DMS114 treated with DMSO at 0.1 percent for 48 hours (cell line): Measurements from ENCODE around the gene RIPPLY3.

ENCODE experiments used
- DNase-seq: peaks from one replicate; lab custom pipeline; 2025; ENCODE audit not compliant: unreplicated experiment; lab: John Stamatoyannopoulos, UW

Gene RIPPLY3

GRCh38 chr21:37058261-37058660 is 51.8 kb downstream of the RIPPLY3 start:
- no peak for DNase-seq

- DNase-seq: no peak
These were observed 52.7 kb downstream of the RIPPLY3 start for GRCh38 chr21:37059181-37059580.

GRCh38 chr21:37060296-37060695 is 53.8 kb downstream of the RIPPLY3 start:
- no peak for DNase-seq

GRCh38 chr21:37061926-37062592 is 55.6 kb downstream of the RIPPLY3 start:
- DNase-seq: no peak

- DNase-seq: no peak
These were observed 56.1 kb downstream of the RIPPLY3 start for GRCh38 chr21:37062593-37062935.

- no peak for DNase-seq
These were observed 56.9 kb downstream of the RIPPLY3 start for GRCh38 chr21:37063433-37063832.

- no peak for DNase-seq
These were observed 58.3 kb downstream of the RIPPLY3 start for GRCh38 chr21:37064841-37065240.

GRCh38 chr21:37065561-37066177 is 59.2 kb downstream of the RIPPLY3 start:
- DNase-seq: no peak
